Progenitor cell of endocrine pancreas (in vitro differentiated cells): ENCODE data around the gene TLR7. TPM values are rescaled to one million over a fixed set of nuclear protein-coding genes. Genes with fewer than 3 reads are reported as not detected.

Source experiments
- DNase-seq: peaks from one replicate; pipeline ENCODE4 v3.0.0; 2021; ENCODE audit warnings: low spot score; ENCODE audit not compliant: unreplicated experiment
- H3K27ac Mint-ChIP-seq: 2 replicates; pipeline ENCODE4 v1.8.0; 2021; ENCODE audit warnings: mild to moderate bottlenecking, moderate library complexity, mixed read lengths
- H3K27me3 Mint-ChIP-seq: 2 replicates; pipeline ENCODE4 v1.8.0; 2021; ENCODE audit warnings: mixed read lengths
- H3K36me3 Mint-ChIP-seq: 2 replicates; pipeline ENCODE4 v1.8.0; 2022; ENCODE audit warnings: mixed read lengths; ENCODE audit not compliant: insufficient read depth
- H3K4me1 Mint-ChIP-seq: 2 replicates; pipeline ENCODE4 v1.8.0; 2021; ENCODE audit warnings: low read depth, mixed read lengths
- H3K4me3 Mint-ChIP-seq: 2 replicates; pipeline ENCODE4 v1.8.0; 2021; ENCODE audit warnings: low read depth, mild to moderate bottlenecking, moderate library complexity, mixed read lengths
- H3K9me3 Mint-ChIP-seq: 2 replicates; pipeline ENCODE4 v1.8.0; 2021; ENCODE audit warnings: low read depth, mixed read lengths
- total RNA-seq: library from RNA; stranded (reverse); gene quantifications from 2 replicates; pipeline ENCODE4 v1.2.1, GENCODE V29; 2021
- TF ChIP-seq, protein P1 (sequence below): fragments of 200-600 bp; sonication (generic); IDR thresholded peaks from one replicate; pipeline ENCODE4 v1.5.0; 2021; ENCODE audit warnings: antibody characterized with exemption, mild to moderate bottlenecking; ENCODE audit not compliant: unreplicated experiment

The TLR7 gene
- total RNA-seq, 1 donor from 2014 or later = 0.05 TPM

- Mint-ChIP-seq H3K36me3 (no peaks in the 10 kb centered on the region), H3K27me3 (no peaks in the 10 kb centered on the region), H3K9me3 (peaks cover 8% of the 10 kb centered on the region), H3K4me3 (no peak overlapping the region), H3K27ac (no peak overlapping the region), H3K4me1 (no peaks in the 10 kb centered on the region)
- TF ChIP-seq, protein P1, sequence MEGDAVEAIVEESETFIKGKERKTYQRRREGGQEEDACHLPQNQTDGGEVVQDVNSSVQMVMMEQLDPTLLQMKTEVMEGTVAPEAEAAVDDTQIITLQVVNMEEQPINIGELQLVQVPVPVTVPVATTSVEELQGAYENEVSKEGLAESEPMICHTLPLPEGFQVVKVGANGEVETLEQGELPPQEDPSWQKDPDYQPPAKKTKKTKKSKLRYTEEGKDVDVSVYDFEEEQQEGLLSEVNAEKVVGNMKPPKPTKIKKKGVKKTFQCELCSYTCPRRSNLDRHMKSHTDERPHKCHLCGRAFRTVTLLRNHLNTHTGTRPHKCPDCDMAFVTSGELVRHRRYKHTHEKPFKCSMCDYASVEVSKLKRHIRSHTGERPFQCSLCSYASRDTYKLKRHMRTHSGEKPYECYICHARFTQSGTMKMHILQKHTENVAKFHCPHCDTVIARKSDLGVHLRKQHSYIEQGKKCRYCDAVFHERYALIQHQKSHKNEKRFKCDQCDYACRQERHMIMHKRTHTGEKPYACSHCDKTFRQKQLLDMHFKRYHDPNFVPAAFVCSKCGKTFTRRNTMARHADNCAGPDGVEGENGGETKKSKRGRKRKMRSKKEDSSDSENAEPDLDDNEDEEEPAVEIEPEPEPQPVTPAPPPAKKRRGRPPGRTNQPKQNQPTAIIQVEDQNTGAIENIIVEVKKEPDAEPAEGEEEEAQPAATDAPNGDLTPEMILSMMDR = no peak
- DNase-seq = no peak
These were observed 44.2 kb downstream of the TLR7 start for GRCh38 chrX:12911122-12911470.

DNA sequence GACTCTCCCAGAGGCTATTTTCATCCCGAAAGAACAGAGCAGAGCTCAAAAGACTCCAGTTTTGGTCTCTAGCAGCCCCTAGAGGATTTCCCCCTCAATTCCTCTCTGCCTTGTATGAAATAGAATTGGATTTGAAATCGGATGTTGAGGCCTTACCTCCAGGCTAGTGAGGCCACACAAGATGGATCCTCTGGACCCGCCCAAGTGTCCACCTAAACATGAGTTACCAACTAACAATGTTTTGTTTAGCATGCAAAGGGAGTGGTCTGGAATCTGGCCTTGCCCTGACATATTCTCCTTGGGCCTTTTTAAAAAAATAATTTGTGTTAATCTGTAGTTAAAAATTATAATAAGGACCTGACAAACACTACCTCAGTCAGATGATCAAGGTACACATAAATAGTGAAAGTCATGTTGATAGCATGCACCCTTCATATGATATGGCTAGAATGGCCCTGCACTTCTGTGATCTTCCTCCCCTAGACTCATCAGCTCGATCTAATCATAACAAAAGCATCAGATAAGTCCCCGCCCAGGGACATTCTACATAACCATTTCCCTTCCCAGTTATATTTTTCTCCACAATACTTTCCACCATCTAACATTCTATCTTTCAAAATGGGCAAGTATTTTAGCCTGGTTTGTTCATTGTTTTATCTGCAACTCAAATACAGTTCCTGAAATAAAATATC lies 46.1 kb downstream of the TLR7 start:
- H3K4me1 Mint-ChIP-seq = no peaks in the 10 kb centered on the region
- H3K4me3 Mint-ChIP-seq = no peak overlapping the region
- no peaks in the 10 kb centered on the region for H3K36me3 Mint-ChIP-seq
- no peak for DNase-seq
- H3K9me3 Mint-ChIP-seq = peaks cover 10% of the 10 kb centered on the region
- H3K27ac Mint-ChIP-seq = no peak overlapping the region
- TF ChIP-seq, protein P1 = no peak
- no peaks in the 10 kb centered on the region for H3K27me3 Mint-ChIP-seq

- Mint-ChIP-seq H3K36me3 (no peaks in the 10 kb centered on the region), H3K4me1 (no peaks in the 10 kb centered on the region), H3K27ac (no peak overlapping the region), H3K9me3 (peaks cover 12% of the 10 kb centered on the region), H3K27me3 (no peaks in the 10 kb centered on the region), H3K4me3 (no peak overlapping the region)
- DNase-seq = no peak
- TF ChIP-seq, protein P1 = no peak
These were observed 50.9 kb downstream of the TLR7 start for GRCh38 chrX:12917753-12918152.

DNA sequence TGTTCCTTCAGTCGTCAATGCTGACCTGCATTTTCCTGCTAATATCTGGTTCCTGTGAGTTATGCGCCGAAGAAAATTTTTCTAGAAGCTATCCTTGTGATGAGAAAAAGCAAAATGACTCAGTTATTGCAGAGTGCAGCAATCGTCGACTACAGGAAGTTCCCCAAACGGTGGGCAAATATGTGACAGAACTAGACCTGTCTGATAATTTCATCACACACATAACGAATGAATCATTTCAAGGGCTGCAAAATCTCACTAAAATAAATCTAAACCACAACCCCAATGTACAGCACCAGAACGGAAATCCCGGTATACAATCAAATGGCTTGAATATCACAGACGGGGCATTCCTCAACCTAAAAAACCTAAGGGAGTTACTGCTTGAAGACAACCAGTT lies 52.2 kb downstream of the TLR7 start:
- DNase-seq = no peak
- Mint-ChIP-seq H3K4me1 (no peaks in the 10 kb centered on the region), H3K36me3 (no peaks in the 10 kb centered on the region), H3K4me3 (no peak overlapping the region), H3K9me3 (peaks cover 13% of the 10 kb centered on the region), H3K27ac (no peak overlapping the region), H3K27me3 (no peaks in the 10 kb centered on the region)
- TF ChIP-seq, protein P1 = no peak

GRCh38 chrX:12919620-12920019 lies 52.7 kb downstream of the TLR7 start:
- TF ChIP-seq, protein P1 = no peak
- DNase-seq = no peak
- Mint-ChIP-seq H3K9me3 (peaks cover 14% of the 10 kb centered on the region), H3K36me3 (no peaks in the 10 kb centered on the region), H3K27me3 (no peaks in the 10 kb centered on the region), H3K27ac (no peak overlapping the region), H3K4me1 (no peaks in the 10 kb centered on the region), H3K4me3 (no peak overlapping the region)
